Measurements from ENCODE around the gene NPM1.

GRCh38 chr5:171438738-171439137 is 51.1 kb downstream of the NPM1 start:
- TF ChIP-seq NR2C2 (CRISPR knock-in tag; IDR thresholded peaks at IDR 0.05): no peak
- TF ChIP-seq CTCF (IDR thresholded peaks at IDR 0.05): no peak
